Mesothelial cell of epicardium (in vitro differentiated cells): ENCODE results near the gene TSHR. TPM values are rescaled to one million over a fixed set of nuclear protein-coding genes. Genes with fewer than 3 reads are reported as not detected.
"Not testable (repeated sequence)": the region's sequence is repeated elsewhere in the genome, so short reads cannot be mapped to it uniquely, and the experiment has no call there.

Experiments used
- DNase-seq, 2 experiments: peaks; one replicate each; pipeline ENCODE4 v3.0.0; 2021; ENCODE audit warnings: low spot score in 2 of 2; ENCODE audit not compliant: unreplicated experiment in 2 of 2
- H3K27ac Mint-ChIP-seq: 2 replicates; pipeline ENCODE4 v1.8.0; 2021; ENCODE audit warnings: mixed read lengths
- H3K27me3 Mint-ChIP-seq: 2 replicates; pipeline ENCODE4 v1.8.0; 2021; ENCODE audit warnings: low read depth, mixed read lengths
- H3K36me3 Mint-ChIP-seq: 2 replicates; pipeline ENCODE4 v1.8.0; 2021; ENCODE audit warnings: mixed read lengths
- H3K4me1 Mint-ChIP-seq: 2 replicates; pipeline ENCODE4 v1.8.0; 2021; ENCODE audit warnings: mixed read lengths
- H3K4me3 Mint-ChIP-seq: 2 replicates; pipeline ENCODE4 v1.8.0; 2021; ENCODE audit warnings: mild to moderate bottlenecking, moderate library complexity, mixed read lengths
- H3K9me3 Mint-ChIP-seq: 2 replicates; pipeline ENCODE4 v1.8.0; 2021; ENCODE audit warnings: mixed read lengths
- CTCF ChIP-seq: fragments of 200-600 bp; sonication (generic); IDR thresholded peaks from one replicate; pipeline ENCODE4 v1.5.0; 2021; ENCODE audit warnings: antibody characterized with exemption; ENCODE audit not compliant: unreplicated experiment
- total RNA-seq: library from RNA; stranded (reverse); gene quantifications from 3 replicates; pipeline ENCODE4 v1.2.1, GENCODE V29; 2021

TSHR gene
- total RNA-seq, 1 donor from 2014 or later = not detected

- Mint-ChIP-seq H3K27me3 (no peaks in the 10 kb centered on the region), H3K4me1 (no peaks in the 10 kb centered on the region), H3K27ac (no peak overlapping the region), H3K4me3 (no peak overlapping the region), H3K9me3 (no peaks in the 10 kb centered on the region), H3K36me3 (no peaks in the 10 kb centered on the region)
- DNase-seq = no peak
- TF ChIP-seq CTCF = no peak
These were observed 157.8 kb downstream of the TSHR start for GRCh38 chr14:81113176-81113575.

- not testable (repeated sequence) for H3K36me3 Mint-ChIP-seq, H3K9me3 Mint-ChIP-seq, H3K27ac Mint-ChIP-seq, H3K27me3 Mint-ChIP-seq, H3K4me1 Mint-ChIP-seq, DNase-seq
- peak overlapping the region; percentile 55 for H3K4me3 Mint-ChIP-seq
These were observed 158.8 kb downstream of the TSHR start for GRCh38 chr14:81113945-81114820.

DNA sequence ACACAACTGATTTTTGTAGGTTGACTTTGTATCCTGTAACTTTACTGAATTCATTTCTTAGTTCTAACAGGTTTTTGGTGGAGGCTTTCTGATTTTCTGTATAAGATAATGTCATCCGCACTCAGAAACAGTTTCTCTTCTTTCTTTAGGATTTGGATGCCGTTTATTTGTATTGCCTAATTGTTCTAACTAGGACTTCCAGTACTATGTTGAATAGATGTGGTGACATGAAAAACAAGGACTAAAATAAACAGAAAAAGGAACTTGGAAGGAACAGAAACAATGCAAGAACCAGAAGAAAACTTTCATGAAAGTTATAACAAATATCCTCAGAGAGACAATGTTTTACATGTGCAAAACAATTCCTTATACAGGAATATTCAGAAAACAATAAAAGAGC lies 165.1 kb downstream of the TSHR start:
- Mint-ChIP-seq H3K27ac (no peak overlapping the region), H3K27me3 (no peaks in the 10 kb centered on the region)

DNA sequence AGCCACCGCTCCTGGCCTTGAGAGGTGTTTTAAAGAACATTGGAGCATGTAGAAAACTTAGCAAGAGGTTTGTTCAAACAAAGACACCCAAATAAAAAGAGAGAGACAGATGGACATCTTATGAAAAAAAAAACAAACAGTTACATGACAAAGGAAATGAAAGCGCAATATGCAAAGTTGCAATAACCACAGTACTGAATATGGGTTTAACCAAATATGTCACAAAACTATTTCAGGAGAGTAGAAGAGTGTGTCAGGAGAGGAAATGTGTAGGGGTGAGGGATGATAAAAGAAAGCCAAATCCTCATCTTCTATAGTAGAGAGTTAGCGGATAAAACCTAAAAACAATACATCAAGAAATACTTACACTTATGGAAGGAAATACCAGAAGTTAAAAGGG lies 166.9 kb downstream of the TSHR start:
- Mint-ChIP-seq H3K4me1 (no peaks in the 10 kb centered on the region), H3K27ac (no peak overlapping the region), H3K36me3 (no peaks in the 10 kb centered on the region), H3K9me3 (peaks cover 19% of the 10 kb centered on the region), H3K27me3 (peaks cover 4% of the 10 kb centered on the region), H3K4me3 (no peak overlapping the region)
- DNase-seq = no peak
- TF ChIP-seq CTCF = no peak

More for the DNA sequence above, 165.1 kb downstream of the TSHR start:
- no peak for TF ChIP-seq CTCF
- DNase-seq = no peak
- Mint-ChIP-seq H3K9me3 (peaks cover 14% of the 10 kb centered on the region), H3K4me1 (no peaks in the 10 kb centered on the region), H3K36me3 (no peaks in the 10 kb centered on the region), H3K4me3 (no peak overlapping the region)

GRCh38 chr14:81123811-81124210 lies 168.4 kb downstream of the TSHR start:
- Mint-ChIP-seq H3K27me3 (peaks cover 6% of the 10 kb centered on the region), H3K36me3 (no peaks in the 10 kb centered on the region), H3K9me3 (peaks cover 19% of the 10 kb centered on the region), H3K4me1 (no peaks in the 10 kb centered on the region), H3K4me3 (no peak overlapping the region), H3K27ac (no peak overlapping the region)
- DNase-seq = no peak
- no peak for TF ChIP-seq CTCF

DNA sequence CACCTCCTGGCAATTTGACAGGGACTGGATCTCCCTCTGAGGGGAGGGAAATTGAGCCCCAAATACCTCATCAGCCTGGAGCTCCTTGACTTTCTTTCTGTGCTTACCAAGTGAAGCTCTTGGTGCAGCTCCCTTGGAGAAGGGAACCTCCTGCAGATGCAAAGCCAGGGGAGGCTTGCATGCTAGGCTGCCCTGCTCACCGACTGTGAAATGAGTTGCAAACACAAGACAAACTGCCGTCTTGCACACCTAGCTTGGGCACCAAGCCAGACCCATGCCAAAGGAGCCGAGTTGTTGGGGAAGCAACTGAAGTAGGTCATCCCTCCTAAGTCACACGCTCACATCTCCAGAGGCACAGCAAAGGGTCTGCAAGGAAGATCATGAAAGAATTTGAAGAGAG lies 170.1 kb downstream of the TSHR start:
- TF ChIP-seq CTCF = no peak
- Mint-ChIP-seq H3K4me1 (no peaks in the 10 kb centered on the region), H3K9me3 (peaks cover 15% of the 10 kb centered on the region), H3K27ac (no peak overlapping the region), H3K4me3 (no peak overlapping the region), H3K36me3 (no peaks in the 10 kb centered on the region), H3K27me3 (peaks cover 6% of the 10 kb centered on the region)
- DNase-seq = no peak
